Esophagus (tissue), 2 donors: ENCODE results near the gene NT5DC1. TPM values are rescaled to one million over a fixed set of nuclear protein-coding genes. Genes with fewer than 3 reads are reported as not detected.
"Not testable (repeated sequence)": the region's sequence is repeated elsewhere in the genome, so short reads cannot be mapped to it uniquely, and the experiment has no call there.

Experiments used
- H3K27ac ChIP-seq, 2 donors: one replicate each; pipeline ENCODE4 v1.5.1; 2013; ENCODE audit warnings: low read depth in 2 of 2, mild to moderate bottlenecking in 2 of 2, inconsistent platforms in 1 of 2, low read length in 1 of 2, moderate library complexity in 1 of 2
- H3K27me3 ChIP-seq, 2 donors: one replicate each; pipeline ENCODE4 v1.6.1; 2013; ENCODE audit warnings: low read length in 2 of 2, control low read depth in 1 of 2, mild to moderate bottlenecking in 1 of 2; ENCODE audit not compliant: insufficient read depth in 2 of 2, control insufficient read depth in 1 of 2
- H3K36me3 ChIP-seq, 2 donors: one replicate each; pipeline ENCODE4 v1.6.1; 2013; ENCODE audit warnings: low read length in 1 of 2; ENCODE audit not compliant: control insufficient read depth in 2 of 2, insufficient read depth in 2 of 2
- H3K4me1 ChIP-seq, 2 donors: one replicate each; pipeline ENCODE4 v1.6.1; 2013; ENCODE audit warnings: low read length in 1 of 2; ENCODE audit not compliant: control insufficient read depth in 2 of 2, insufficient read depth in 2 of 2
- H3K4me3 ChIP-seq, 2 donors: one replicate each; pipeline ENCODE4 v1.5.1; 2013; ENCODE audit warnings: low read length in 2 of 2, mild to moderate bottlenecking in 2 of 2, low read depth in 1 of 2, moderate library complexity in 1 of 2
- H3K9me3 ChIP-seq, 2 donors: one replicate each; pipeline ENCODE4 v1.6.1; 2013; ENCODE audit warnings: mild to moderate bottlenecking in 2 of 2, low read depth in 1 of 2, low read length in 1 of 2, moderate library complexity in 1 of 2; ENCODE audit not compliant: control insufficient read depth in 2 of 2, insufficient read depth in 1 of 2
- WGBS, 2 donors: extraction: QIAGEN DNeasy Blood & Tissue Kit; methylation state at CpG; one replicate each; pipeline ENCODE4 v1.1.7; 2013; 5-methylcytosine and 5-hydroxymethylcytosine counted together
- polyA plus RNA-seq, 2 donors: library from polyadenylated mRNA; stranded (reverse); fragments of 200-250 nt; gene quantifications; one replicate each; pipeline ENCODE4 v1.2.3, GENCODE V29; 2013
- donor health status: healthy with polysubstance abuse.
- donor health status: Bipolar disorder and iron deficiency.

NT5DC1 gene
- polyA plus RNA-seq, 2 donors: 4.0 to 18.1 TPM

GRCh38 chr6:116087437-116088027, 13.1 kb upstream of the NT5DC1 start:
- WGBS, 2 donors: 51 to 66% methylated on average over 4 of the region's 4 CpGs
- Histone ChIP-seq H3K9me3 (no peaks in the 10 kb centered on the region), H3K4me1 (no peaks in the 10 kb centered on the region), H3K27ac (peak overlapping the region in 1 of 2 donors; percentile 6), H3K4me3 (no peak overlapping the region), H3K27me3 (no peaks in the 10 kb centered on the region), H3K36me3 (no peaks in the 10 kb centered on the region)

GRCh38 chr6:116088946-116089345, 11.7 kb upstream of the NT5DC1 start:
- Histone ChIP-seq H3K4me1 (no peaks in the 10 kb centered on the region), H3K9me3 (no peaks in the 10 kb centered on the region), H3K4me3 (no peak overlapping the region), H3K27me3 (no peaks in the 10 kb centered on the region), H3K36me3 (no peaks in the 10 kb centered on the region), H3K27ac (no peak overlapping the region)

GRCh38 chr6:116090251-116090650, 10.4 kb upstream of the NT5DC1 start:
- Histone ChIP-seq H3K36me3 (no peaks in the 10 kb centered on the region), H3K4me1 (no peaks in the 10 kb centered on the region), H3K27ac (no peak overlapping the region), H3K27me3 (no peaks in the 10 kb centered on the region), H3K9me3 (no peaks in the 10 kb centered on the region), H3K4me3 (no peak overlapping the region)
- WGBS, 2 donors: 82 to 85% methylated on average over 2 of the region's 2 CpGs

- Histone ChIP-seq H3K27ac (no peak overlapping the region), H3K9me3 (no peaks in the 10 kb centered on the region), H3K27me3 (no peaks in the 10 kb centered on the region), H3K36me3 (no peaks in the 10 kb centered on the region), H3K4me1 (no peaks in the 10 kb centered on the region), H3K4me3 (no peak overlapping the region)
- 94 to 95% methylated on average over 7 of the region's 7 CpGs for WGBS, 2 donors
These were observed 6.6 kb upstream of the NT5DC1 start for GRCh38 chr6:116094041-116094440.

GRCh38 chr6:116096048-116096759, 4.4 kb upstream of the NT5DC1 start:
- 90 to 91% methylated on average over 9 of the region's 9 CpGs for WGBS, 2 donors

GRCh38 chr6:116096979-116097816, 3.5 kb upstream of the NT5DC1 start:
- 32 to 33% methylated on average over 2 of the region's 2 CpGs for WGBS, 2 donors
- Histone ChIP-seq H3K36me3 (no peaks in the 10 kb centered on the region), H3K4me3 (no peak overlapping the region), H3K27me3 (no peaks in the 10 kb centered on the region), H3K27ac (no peak overlapping the region), H3K9me3 (no peaks in the 10 kb centered on the region), H3K4me1 (no peaks in the 10 kb centered on the region)

More at GRCh38 chr6:116096048-116096759, 4.4 kb upstream of the NT5DC1 start:
- not testable (repeated sequence) for H3K4me3 ChIP-seq, H3K9me3 ChIP-seq, H3K36me3 ChIP-seq, H3K27me3 ChIP-seq, H3K27ac ChIP-seq, H3K4me1 ChIP-seq

- Histone ChIP-seq H3K9me3 (no peaks in the 10 kb centered on the region), H3K36me3 (peaks cover 0 to 4% of the 10 kb centered on the region in 2 donors), H3K4me3 (no peak overlapping the region), H3K27ac (no peak overlapping the region), H3K4me1 (peaks cover 2% of the 10 kb centered on the region in 2 donors), H3K27me3 (no peaks in the 10 kb centered on the region)
- WGBS, 2 donors: 65 to 77% methylated on average over 1 of the region's 1 CpG
These were observed 1.6 kb upstream of the NT5DC1 start for GRCh38 chr6:116099036-116099435.

- no peaks in the 10 kb centered on the region for H3K27me3 ChIP-seq
These were observed 657 bp downstream of the NT5DC1 start for GRCh38 chr6:116101302-116101718.

GRCh38 chr6:116101790-116102189, 1.1 kb downstream of the NT5DC1 start:
- WGBS, 2 donors: 54 to 58% methylated on average over 2 of the region's 2 CpGs

More at GRCh38 chr6:116101302-116101718, 657 bp downstream of the NT5DC1 start:
- Histone ChIP-seq H3K36me3 (peaks cover 0 to 4% of the 10 kb centered on the region in 2 donors), H3K9me3 (no peaks in the 10 kb centered on the region), H3K4me1 (peaks cover 2 to 4% of the 10 kb centered on the region in 2 donors), H3K4me3 (peak overlapping the region; percentile 69 to 95), H3K27ac (peak overlapping the region; percentile 98)
- WGBS, 2 donors: 2% methylated on average over 12 of the region's 12 CpGs

More at GRCh38 chr6:116101790-116102189, 1.1 kb downstream of the NT5DC1 start:
- peaks cover 2 to 4% of the 10 kb centered on the region in 2 donors for H3K4me1 ChIP-seq
- no peaks in the 10 kb centered on the region for H3K9me3 ChIP-seq
- H3K4me3 ChIP-seq: peak overlapping the region in 1 of 2 donors; percentile 69
- H3K27me3 ChIP-seq: no peaks in the 10 kb centered on the region
- peak overlapping the region in 1 of 2 donors; percentile 29 for H3K27ac ChIP-seq
- peaks cover 0 to 4% of the 10 kb centered on the region in 2 donors for H3K36me3 ChIP-seq
